ENCODE measurements around the gene SHB.

DNA sequence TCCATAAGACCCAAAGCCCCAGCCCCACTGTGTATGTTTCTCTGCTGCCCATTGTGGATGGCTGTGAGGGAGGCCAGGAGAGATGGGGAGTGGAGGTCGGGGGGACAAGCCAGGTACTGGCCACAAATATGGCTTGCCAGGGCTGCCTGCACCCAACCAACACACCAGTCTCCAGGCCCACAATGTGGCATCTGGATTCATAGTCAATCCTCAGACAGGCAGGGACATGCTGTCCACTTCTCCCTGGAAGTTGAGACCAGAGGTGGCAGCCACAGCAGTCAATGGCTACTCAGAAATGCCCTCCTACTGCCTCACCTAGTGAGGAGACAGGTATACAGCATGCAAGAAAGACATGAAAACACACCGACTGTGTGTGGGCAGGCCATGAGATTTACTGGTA lies 103.9 kb downstream of the SHB start:
- no peak for TF ChIP-seq POLR2A (IDR thresholded peaks at IDR 0.05)
- TF ChIP-seq, protein P1, sequence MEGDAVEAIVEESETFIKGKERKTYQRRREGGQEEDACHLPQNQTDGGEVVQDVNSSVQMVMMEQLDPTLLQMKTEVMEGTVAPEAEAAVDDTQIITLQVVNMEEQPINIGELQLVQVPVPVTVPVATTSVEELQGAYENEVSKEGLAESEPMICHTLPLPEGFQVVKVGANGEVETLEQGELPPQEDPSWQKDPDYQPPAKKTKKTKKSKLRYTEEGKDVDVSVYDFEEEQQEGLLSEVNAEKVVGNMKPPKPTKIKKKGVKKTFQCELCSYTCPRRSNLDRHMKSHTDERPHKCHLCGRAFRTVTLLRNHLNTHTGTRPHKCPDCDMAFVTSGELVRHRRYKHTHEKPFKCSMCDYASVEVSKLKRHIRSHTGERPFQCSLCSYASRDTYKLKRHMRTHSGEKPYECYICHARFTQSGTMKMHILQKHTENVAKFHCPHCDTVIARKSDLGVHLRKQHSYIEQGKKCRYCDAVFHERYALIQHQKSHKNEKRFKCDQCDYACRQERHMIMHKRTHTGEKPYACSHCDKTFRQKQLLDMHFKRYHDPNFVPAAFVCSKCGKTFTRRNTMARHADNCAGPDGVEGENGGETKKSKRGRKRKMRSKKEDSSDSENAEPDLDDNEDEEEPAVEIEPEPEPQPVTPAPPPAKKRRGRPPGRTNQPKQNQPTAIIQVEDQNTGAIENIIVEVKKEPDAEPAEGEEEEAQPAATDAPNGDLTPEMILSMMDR (IDR thresholded peaks at IDR 0.05): no peak
- no peak for TF ChIP-seq POLR2AphosphoS5 (IDR thresholded peaks at IDR 0.05)
- TF ChIP-seq EP300 (IDR thresholded peaks at IDR 0.05): no peak
